ENCODE measurements around the gene PRKAG2.

The PRKAG2 gene

DNA sequence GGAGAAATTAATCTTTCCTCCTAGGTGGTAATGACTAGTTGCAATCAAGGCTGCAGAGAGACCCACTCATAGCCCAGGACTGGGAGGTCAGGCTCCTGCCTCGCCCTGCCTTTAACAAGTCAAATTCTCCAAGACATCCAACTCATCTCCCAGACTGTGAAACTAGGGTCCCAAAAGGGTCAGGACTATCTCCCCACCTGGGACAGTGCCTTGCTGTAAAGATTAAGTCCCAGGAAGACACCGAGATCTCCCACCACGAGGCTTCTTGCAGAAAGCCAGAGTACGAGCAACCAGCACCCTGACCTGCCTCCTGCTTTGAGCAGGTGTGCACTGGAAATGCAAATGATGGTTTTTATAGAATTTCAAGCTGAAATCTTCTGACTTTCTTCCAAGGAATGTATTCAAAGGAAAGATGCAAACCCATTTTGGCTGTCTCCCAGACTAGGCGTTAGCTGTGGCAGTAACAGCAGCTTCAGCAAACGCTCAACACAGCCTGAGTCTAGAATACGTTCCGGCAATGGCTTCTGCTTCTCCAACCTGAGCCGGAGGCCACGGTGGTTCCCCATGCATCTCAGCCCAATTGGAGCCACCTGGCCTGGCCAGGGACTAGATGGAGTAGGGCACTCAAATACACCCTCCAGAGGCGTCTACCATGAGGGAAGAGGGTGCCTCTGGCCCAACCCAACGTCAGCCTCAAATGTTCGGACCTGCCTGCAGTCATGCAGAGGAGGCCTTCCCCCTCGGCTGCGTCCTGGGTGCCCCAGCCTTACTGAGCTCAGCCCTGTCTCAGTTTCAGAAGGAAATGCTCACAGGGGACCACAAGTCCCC is 170.4 kb downstream of the PRKAG2 start:
- H3K4me3 ChIP-seq (replicated peaks in 1 of 2; ENCODE audit: low read depth in 2 of 2, low read length in 2 of 2) = no peak overlapping the region
- TF ChIP-seq, protein P1, sequence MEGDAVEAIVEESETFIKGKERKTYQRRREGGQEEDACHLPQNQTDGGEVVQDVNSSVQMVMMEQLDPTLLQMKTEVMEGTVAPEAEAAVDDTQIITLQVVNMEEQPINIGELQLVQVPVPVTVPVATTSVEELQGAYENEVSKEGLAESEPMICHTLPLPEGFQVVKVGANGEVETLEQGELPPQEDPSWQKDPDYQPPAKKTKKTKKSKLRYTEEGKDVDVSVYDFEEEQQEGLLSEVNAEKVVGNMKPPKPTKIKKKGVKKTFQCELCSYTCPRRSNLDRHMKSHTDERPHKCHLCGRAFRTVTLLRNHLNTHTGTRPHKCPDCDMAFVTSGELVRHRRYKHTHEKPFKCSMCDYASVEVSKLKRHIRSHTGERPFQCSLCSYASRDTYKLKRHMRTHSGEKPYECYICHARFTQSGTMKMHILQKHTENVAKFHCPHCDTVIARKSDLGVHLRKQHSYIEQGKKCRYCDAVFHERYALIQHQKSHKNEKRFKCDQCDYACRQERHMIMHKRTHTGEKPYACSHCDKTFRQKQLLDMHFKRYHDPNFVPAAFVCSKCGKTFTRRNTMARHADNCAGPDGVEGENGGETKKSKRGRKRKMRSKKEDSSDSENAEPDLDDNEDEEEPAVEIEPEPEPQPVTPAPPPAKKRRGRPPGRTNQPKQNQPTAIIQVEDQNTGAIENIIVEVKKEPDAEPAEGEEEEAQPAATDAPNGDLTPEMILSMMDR (IDR thresholded peaks at IDR 0.05; ENCODE audit: low read depth, low read length) = no peak
- DNase-seq (ENCODE audit: low read depth in 2 of 2) = peak in 1 of 2 donors; percentile 60

GRCh38 chr7:151705636-151706276 is 171.2 kb downstream of the PRKAG2 start:
- H3K4me3 ChIP-seq (replicated peaks in 1 of 2; ENCODE audit: low read depth in 2 of 2, low read length in 2 of 2) = no peak overlapping the region
- peak; percentile 68 to 74 for DNase-seq (ENCODE audit: low read depth in 2 of 2)
- TF ChIP-seq, protein P1 (IDR thresholded peaks at IDR 0.05; ENCODE audit: low read depth, low read length) = peak; percentile 60

DNA sequence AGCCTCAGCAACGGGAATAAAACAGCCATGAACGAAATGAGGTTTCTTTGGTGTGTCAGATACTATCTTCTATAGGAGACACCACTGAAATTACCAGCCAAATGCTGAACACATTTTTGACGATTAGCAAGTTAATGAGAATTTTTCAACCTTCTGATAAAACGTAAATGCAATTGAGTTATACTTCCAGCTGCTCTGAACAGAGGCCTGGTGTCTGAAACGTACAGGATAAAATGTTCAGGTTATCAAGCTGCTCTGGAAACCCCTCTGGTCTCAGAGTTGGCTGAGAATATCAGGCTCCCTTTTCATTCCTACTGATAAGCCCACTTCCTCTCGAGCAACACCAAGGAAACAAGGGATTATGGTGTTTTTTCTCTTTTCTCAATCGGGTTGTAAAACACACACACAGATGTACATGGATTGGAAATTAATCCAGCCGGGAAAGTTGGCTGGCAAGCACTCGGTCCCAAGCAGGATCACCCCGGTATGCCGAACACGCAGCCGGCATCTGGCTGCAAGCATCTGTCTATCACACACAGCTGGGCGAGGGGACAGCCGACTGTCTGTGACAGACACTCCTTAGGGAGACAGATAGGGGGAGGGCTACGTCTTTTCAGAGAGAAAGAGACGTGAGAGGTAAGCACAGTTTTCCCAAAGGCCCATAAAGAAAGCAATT is 171.8 kb downstream of the PRKAG2 start:
- no peak for DNase-seq (ENCODE audit: low read depth in 2 of 2)
- no peak overlapping the region for H3K4me3 ChIP-seq (replicated peaks in 1 of 2; ENCODE audit: low read depth in 2 of 2, low read length in 2 of 2)
- TF ChIP-seq, protein P1 (IDR thresholded peaks at IDR 0.05; ENCODE audit: low read depth, low read length) = no peak

DNA sequence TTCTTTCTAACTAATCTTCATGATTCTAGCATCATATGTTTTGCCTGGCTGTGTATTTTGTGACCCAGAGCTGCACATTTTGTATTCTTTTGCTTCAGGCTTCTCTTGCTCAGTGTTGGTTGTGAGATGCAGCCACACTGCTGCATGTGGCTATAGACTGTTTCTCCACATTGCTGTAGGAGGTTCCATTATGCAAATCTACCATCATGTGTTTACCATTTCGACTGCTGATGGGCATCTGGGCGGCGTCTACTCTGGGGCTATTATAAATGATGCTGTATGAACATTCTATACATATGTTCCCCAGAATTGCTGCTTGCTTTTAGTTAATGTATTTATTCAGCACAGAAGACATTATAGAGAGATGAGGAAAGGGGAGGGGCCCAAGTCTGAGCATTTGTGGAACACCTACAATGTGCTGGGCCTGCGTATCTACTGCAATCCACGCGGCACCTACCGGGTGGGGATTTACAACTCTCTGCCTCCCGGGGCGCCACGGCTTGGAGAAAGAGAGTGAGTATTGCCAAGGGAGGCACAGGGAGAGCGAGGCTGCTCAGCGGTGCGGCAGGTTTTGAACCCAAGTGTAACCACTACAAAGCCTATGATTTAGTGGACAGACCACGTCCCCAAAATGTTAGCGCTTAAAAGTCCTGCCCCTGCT is 172.5 kb downstream of the PRKAG2 start:
- no peak overlapping the region for H3K4me3 ChIP-seq (replicated peaks in 1 of 2; ENCODE audit: low read depth in 2 of 2, low read length in 2 of 2)
- DNase-seq (ENCODE audit: low read depth in 2 of 2) = no peak
- TF ChIP-seq, protein P1 (IDR thresholded peaks at IDR 0.05; ENCODE audit: low read depth, low read length) = no peak

DNA sequence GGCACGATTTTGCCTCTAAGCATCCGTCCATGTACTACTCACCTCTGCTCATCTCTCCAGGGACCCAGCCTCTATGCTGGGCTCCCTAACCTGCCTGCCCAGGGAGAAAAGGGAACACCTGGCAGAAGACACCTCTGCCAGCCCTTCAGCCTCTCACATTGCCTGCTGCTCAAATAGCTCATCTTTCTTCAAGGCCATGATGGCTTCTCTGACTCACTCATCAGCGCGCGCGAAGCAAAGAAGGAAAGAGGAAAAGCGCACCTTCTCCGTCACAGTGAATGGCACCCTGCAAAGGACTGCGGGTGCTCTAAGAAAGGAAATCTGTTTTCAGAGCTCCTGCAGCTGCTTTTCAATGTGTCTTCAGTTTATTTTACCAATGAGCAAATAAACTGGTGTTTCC is 174.0 kb downstream of the PRKAG2 start:
- DNase-seq (ENCODE audit: low read depth in 2 of 2) = no peak
- no peak overlapping the region for H3K4me3 ChIP-seq (replicated peaks in 1 of 2; ENCODE audit: low read depth in 2 of 2, low read length in 2 of 2)
- TF ChIP-seq, protein P1 (IDR thresholded peaks at IDR 0.05; ENCODE audit: low read depth, low read length) = no peak

DNA sequence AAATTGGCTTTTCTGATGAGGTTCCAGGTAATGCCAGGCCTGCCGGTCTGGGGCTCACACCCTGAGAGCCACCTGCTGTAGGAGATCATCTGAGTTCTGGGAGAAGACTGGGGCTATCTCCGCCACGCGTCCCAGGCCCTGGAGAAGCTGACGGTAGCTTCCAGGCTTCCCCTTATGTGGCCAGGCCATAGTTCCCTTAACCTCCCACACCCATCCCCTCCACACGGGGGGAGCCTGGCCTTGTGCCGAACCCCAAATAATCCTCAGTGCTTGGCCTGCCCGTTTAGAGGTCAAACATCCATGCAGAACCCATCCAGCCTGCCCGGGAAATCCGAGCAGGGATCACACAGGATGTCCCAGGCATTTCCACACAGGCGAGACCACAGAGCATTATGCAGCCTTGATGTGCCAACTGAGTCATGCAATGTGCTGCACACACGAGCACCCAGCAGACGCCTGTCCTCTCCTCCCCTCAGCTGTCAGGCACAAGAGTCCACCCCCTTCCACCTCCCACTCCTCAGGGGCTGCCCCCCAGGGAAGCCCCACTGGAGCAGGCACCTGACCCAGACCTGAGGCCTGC is 176.2 kb downstream of the PRKAG2 start:
- H3K4me3 ChIP-seq (replicated peaks in 1 of 2; ENCODE audit: low read depth in 2 of 2, low read length in 2 of 2) = no peak overlapping the region
- DNase-seq (ENCODE audit: low read depth in 2 of 2) = peak; percentile 52 to 55
- TF ChIP-seq, protein P1 (IDR thresholded peaks at IDR 0.05; ENCODE audit: low read depth, low read length) = no peak
